GM19099 (cell line): ENCODE results near the gene ABLIM2.

Source experiments
- POLR2A ChIP-seq: IDR thresholded peaks from 3 replicates; pipeline ENCODE4 v1.6.1; 2011; ENCODE audit warnings: low read depth; ENCODE audit not compliant: insufficient read length; ENCODE audit errors: extremely low read depth

The ABLIM2 gene

DNA sequence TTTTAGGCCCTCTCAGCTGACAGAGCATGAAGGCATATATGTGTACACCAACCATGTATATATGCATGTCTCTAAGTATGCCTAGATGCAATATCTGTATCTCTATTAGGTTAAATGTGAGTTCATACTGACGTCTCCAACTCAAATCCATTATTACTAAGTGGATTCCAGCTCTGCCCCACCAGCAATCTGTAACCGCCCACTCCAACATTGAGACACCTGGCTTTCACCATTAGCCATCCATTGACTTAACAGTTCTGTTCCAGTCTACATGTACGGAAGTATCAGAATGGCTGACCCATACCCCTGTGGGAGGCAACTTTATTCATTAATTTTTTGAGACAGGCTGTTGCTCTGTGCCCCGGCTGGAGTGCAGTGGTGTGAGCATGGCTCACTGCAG, 25.4 kb upstream of the ABLIM2 start:
- no peak for TF ChIP-seq POLR2A

DNA sequence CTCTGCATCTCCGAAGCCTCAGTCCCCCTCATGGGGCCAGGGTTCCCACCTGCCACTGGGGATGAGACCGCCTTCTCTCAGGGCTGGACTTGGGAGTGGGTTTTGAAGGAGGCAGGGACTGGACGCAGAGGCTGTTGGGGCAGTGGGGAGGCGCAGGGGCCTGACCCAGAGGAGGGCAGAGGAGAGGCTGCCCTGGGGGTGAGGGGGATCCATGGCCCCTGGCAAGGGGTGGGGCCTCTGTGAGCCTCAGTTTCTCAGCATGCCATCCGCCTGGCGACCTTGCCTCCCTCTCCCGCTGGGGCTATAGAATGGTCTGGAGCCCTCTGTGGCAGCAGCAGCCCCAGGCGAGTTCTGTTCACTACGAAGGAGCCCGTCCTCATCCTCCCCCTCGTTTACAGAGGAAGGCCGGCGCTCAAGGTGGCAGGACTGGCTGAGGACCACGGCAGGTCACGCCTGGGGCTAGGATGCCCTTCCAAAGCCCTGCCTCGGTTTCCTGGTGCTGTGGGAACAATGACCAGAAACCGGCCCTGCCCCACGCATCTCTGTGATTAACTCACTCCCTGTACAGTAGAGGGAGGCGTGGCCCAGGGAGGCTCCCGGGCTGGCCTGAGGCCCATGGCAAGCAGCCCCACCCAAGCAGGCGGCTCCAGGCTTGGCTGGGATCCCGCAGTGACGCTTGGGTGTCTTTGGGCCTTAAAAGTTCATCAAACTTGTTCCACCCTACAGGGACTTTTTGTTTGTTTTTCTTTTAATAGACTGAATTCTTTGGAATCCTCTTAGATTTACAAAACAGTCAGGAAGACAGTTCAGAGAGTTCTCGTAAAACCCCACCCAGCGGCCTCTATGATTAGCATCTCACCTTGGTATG, 24.5 kb upstream of the ABLIM2 start:
- no peak for TF ChIP-seq POLR2A

DNA sequence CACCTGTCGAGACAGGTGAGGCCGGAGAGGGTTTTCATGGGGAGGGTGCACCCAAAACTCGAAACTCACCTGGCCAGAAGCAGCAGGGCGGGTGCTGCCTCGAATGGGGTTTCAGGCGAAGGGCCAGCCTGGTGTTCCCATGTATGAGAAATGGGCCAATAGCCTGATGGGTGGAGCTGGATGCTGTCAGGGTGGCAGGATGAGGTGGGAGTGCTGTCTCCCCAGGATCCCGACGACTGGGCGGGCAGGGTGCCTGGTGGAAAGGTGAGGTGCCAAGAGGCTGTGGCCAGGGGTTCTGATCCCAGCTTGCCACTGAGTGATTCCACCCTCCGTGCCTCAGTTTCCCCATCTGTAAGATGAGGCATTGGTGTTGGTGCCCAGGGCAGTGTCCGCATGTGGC, 23.7 kb upstream of the ABLIM2 start:
- TF ChIP-seq POLR2A = no peak

DNA sequence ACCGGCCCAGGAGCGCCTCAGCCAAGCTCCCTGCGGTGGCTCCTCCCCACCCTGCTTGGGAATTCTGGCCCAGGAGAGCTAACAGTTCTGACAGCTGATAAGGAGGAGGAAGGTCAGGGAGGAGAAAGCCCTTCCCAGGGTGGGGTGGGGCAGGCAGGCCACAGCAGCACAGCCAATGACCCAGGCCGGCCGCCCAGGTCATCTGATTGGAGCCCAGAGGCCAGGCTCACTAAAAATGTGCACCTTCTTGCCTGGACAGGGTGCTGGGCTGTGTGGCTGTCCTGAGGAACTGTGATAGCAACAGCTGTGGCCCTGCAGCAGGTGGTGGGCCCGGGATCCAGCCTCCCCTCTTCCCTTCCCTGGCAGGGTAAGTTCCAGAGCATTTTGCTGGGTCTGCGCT, 23.2 kb upstream of the ABLIM2 start:
- TF ChIP-seq POLR2A = no peak

DNA sequence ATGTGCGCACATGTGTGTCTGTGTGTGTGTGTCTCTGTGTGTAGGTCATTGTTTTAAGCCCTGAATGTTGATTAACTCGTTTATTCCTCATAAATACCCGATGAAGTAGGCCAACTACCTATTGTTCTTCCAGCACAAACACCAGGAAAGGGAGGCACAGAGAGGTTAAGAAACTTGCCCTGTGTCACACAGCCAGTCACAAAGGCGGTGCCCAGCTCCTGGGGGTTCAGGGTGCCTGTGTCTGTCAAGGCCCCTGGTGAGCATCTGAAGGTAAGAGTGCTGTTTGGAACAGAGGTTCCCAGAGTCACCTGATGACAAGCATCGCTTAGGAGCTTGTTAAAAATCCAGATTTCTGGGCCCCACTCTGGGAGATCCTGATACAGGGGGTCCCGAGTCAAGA, 22.5 kb upstream of the ABLIM2 start:
- TF ChIP-seq POLR2A = no peak

- TF ChIP-seq POLR2A = no peak
Measured at GRCh38 chr4:8180310-8181093, 21.9 kb upstream of the ABLIM2 start.

DNA sequence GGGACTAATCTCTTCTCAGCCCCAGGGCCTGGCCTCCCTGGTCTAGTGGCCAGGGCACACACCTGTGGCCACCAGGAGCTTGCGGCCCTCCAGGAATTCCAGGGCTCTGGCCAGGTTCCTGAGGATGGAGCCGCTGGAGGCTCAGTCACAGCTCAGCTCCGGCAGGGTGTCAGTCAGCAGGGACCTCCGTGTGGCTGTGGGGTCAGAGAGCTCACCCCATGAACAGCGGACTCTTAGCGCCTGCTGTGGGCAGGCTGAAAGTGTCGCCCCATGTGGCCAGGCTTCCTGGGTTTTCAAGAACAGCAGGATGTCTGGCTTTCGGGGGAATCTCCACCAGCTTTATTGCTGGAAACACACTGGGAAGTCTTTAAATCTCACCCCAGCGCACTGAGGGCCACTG, 21.2 kb upstream of the ABLIM2 start:
- TF ChIP-seq POLR2A = no peak

DNA sequence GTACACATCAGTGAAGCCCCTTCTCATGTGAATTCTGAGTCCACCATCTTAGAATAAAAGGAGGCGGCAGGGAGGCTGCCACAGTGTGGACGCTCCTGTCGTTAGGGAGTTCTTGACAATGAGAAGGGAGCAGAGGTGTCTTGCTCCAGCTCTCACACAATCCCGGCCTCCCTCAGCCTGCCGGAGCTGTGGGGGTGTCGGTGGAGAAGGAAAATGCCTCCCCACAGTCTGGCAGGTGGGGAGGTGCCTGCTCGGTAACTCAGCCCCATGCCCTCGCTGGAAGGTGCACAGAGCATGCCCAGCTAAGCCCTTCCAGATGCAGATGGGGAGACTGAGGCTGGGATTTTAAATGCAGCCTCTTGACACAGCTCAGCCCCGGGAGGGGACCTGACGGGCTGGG, 20.5 kb upstream of the ABLIM2 start:
- no peak for TF ChIP-seq POLR2A

DNA sequence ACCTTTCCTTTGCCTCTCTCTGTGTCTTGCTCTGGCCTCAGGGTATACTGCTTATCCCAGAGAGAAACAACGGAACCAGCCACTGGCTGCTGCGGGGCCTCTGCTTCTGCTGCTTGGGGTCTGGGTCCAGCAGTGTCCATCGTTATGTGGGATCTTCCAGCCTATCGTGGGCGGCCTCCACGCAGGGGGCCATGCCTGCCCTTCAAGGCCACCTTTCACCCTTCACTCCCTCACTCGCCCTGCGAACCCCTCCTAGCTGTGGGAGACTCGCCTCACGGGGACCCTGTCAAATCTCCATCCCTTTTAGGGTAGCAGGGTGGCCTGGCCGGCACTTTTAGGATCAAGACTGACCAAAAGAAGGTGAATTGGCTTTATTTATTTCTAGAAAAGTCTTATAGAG, 19.3 kb upstream of the ABLIM2 start:
- no peak for TF ChIP-seq POLR2A

GRCh38 chr4:8177552-8177951, 18.9 kb upstream of the ABLIM2 start:
- TF ChIP-seq POLR2A = no peak

- TF ChIP-seq POLR2A = no peak
Measured at GRCh38 chr4:8176547-8177399, 18.2 kb upstream of the ABLIM2 start.

DNA sequence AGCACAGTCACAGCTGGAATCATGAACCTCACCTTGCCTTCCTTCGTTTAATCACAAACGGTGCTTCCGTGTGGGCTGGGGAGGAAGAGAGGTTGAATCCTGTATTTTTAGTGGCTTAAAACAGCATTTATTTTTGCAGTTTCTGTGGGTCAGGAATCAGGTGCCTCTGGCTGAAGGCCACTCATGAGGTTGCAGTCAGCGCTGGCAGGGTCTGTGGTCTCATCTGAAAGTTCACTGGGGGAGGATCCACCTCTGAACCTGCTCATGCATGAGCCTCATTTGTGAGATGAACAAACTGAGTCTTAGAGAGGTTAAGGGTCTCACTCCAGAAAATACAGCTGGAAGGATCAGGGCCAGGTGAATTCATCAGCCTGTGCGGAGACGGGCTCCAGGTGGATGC, 17.1 kb upstream of the ABLIM2 start:
- no peak for TF ChIP-seq POLR2A

- TF ChIP-seq POLR2A = no peak
Measured at GRCh38 chr4:8174970-8175369, 16.4 kb upstream of the ABLIM2 start.

DNA sequence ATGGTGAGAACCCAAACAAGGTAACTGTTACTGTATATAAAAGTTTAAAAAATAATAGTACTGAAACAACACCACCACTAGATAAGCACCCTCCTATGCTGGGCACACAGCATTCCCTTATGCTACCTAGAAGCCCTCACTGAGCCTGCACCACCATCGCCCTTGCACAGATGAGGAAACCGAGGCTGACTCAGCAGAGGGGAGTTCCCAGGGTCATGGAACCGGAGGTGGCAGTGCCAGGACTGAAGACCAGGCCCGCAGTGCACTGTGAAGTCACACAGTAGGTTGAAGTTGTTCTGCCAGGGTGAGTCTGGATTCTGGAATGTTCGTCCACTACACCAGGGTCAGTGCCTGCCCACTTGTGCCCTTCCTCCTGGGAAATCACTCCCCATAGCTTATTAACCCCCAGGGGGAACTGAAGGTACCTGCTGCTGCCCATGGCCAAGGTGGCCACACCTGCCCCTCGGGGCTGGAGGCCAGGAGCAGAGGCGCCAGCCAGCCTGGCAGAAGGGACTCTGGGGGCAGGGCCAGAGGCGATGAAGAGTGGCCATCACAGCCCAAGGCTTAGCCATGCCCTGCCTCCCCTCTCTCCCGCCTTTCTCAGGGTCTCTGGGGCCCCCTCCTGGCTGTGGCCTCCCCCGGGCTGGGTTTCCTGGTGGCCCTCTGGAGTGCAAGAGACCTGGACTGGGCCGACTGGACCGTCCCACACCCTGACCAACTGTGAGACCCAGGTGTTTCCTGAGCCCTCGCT, 15.1 kb upstream of the ABLIM2 start:
- no peak for TF ChIP-seq POLR2A

DNA sequence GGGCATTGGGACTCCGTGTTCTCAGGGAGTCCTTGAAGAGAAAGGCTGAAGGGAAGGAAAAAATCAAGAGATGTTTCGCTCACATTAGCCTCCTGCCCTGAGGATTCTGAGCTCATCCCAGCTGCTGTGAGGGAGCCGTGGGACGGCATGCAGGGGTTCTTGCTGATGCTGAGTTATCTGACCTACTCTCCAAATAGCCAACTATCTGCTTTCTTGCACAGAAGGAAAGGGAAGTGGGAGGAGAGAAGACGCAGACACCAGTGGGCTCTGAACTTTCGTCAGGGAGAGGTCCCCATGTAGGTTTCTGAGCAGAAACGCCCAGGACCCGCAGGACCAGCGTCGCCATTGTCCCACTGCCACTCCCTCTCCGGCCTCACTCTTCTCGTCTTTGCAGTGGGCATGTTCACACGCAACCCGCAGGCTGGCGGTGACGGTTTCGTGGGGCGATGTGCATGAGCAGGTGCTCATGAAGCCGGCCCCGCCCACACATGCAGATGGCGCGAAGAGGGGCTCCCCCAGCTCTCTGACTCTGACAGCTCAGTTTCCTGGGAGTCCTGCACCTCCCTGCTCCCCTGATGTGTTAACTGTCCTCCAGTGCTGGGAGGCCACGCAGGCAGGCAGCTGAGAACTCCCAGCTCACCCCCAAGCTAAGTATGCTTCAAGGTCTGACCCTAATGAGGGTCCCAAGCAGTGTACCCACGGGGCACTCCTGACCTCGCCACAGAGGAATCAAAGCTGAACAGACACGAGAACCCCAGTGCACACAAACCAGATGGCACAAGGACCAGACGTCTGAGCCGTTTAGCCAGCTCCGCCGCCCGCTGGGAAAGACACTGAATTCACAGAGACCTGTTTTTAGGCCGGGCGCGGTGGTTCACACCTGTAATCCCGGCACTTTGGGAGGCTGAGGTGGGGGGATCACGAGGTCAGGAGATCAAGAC, 13.6 kb upstream of the ABLIM2 start:
- no peak for TF ChIP-seq POLR2A
